ENCODE data around the gene CTNNA3. TPM values are rescaled to one million over a fixed set of nuclear protein-coding genes. Genes with fewer than 3 reads are reported as not detected.

The CTNNA3 gene
- total RNA-seq, 1 donor = not detected

DNA sequence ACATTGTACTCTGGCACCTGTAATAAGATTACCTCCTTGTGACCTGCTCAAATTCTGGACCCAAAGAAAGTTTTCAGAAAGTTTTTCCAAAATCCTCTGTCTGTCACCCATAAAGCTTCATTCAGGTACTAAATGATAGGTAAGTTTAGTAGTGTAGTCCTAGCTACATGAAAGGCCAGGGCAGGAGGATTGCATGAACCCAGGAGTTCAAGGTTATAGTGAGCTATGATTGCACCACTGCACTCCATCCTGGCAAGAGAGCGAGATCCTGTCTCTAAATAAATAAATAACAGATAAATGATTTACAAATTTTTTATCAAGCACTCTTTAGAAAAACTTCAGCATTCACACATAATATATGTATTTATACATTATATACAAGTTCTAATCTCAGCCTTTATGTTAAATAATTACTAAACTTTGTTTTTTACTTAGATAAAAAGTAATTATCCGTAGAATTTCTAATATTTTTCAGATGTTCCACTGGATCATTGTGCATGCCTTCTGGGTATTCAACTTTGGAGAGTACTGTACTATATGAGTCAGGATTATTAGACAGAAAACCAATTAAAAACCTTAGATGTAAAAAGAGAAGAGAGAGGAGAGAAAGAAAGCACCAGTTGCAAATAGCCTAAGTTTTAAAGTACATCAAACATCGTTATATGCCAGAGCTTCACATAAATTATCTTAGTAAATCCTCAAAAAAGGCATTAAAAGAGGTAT, 407.1 kb downstream of the CTNNA3 start:
- Histone ChIP-seq H3K4me2 (ENCODE audit: insufficient read depth, low read length) (no peak overlapping the region), H3K4me3 (ENCODE audit: insufficient read depth, low read length) (no peak overlapping the region), H4K20me1 (ENCODE audit: insufficient read depth, low read length) (no peaks in the 10 kb centered on the region), H3K27ac (ENCODE audit: low read depth, low read length) (no peak overlapping the region), H3K9me3 (ENCODE audit: low read depth, low read length) (peaks cover 2% of the 10 kb centered on the region), H3K27me3 (ENCODE audit: insufficient read depth, low read length) (no peaks in the 10 kb centered on the region), H3K79me2 (ENCODE audit: insufficient read depth, low read length) (no peaks in the 10 kb centered on the region), H2AFZ (ENCODE audit: low read length) (no peak overlapping the region), H3K4me1 (ENCODE audit: insufficient read depth, low read length) (no peaks in the 10 kb centered on the region), H3K36me3 (ENCODE audit: insufficient read depth, low read length) (no peaks in the 10 kb centered on the region)
- no peak for DNase-seq (ENCODE audit: insufficient read length, low spot score, missing footprints)
- TF ChIP-seq, protein P1, sequence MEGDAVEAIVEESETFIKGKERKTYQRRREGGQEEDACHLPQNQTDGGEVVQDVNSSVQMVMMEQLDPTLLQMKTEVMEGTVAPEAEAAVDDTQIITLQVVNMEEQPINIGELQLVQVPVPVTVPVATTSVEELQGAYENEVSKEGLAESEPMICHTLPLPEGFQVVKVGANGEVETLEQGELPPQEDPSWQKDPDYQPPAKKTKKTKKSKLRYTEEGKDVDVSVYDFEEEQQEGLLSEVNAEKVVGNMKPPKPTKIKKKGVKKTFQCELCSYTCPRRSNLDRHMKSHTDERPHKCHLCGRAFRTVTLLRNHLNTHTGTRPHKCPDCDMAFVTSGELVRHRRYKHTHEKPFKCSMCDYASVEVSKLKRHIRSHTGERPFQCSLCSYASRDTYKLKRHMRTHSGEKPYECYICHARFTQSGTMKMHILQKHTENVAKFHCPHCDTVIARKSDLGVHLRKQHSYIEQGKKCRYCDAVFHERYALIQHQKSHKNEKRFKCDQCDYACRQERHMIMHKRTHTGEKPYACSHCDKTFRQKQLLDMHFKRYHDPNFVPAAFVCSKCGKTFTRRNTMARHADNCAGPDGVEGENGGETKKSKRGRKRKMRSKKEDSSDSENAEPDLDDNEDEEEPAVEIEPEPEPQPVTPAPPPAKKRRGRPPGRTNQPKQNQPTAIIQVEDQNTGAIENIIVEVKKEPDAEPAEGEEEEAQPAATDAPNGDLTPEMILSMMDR (IDR thresholded peaks at IDR 0.05; ENCODE audit: extremely low read depth, low read depth, low read length) = no peak

DNA sequence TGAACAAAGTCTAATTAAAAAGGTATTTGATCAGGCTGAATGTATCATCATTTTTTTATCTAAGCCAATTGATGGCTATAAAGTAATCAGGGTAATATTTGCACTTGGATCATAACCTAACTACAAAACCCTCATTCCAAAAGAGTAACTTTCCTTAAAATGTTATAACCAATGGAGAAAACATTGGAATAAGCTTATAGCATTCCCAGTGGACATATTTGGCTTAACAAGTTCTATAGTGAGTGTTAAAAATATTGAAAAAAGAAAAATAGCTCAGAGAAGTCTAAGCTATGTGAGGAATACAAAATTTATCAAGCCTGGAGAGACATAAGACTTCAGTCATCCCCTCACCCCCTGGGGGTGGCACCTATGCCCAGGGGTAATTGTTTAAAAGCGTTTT, 411.4 kb downstream of the CTNNA3 start:
- Histone ChIP-seq H3K4me1 (ENCODE audit: insufficient read depth, low read length) (no peaks in the 10 kb centered on the region), H3K4me3 (ENCODE audit: insufficient read depth, low read length) (no peak overlapping the region), H4K20me1 (ENCODE audit: insufficient read depth, low read length) (no peaks in the 10 kb centered on the region), H2AFZ (ENCODE audit: low read length) (no peak overlapping the region), H3K79me2 (ENCODE audit: insufficient read depth, low read length) (no peaks in the 10 kb centered on the region), H3K36me3 (ENCODE audit: insufficient read depth, low read length) (no peaks in the 10 kb centered on the region), H3K27me3 (ENCODE audit: insufficient read depth, low read length) (no peaks in the 10 kb centered on the region), H3K9me3 (ENCODE audit: low read depth, low read length) (peaks cover 2% of the 10 kb centered on the region), H3K4me2 (ENCODE audit: insufficient read depth, low read length) (no peak overlapping the region), H3K27ac (ENCODE audit: low read depth, low read length) (no peak overlapping the region)
- TF ChIP-seq, protein P1 (IDR thresholded peaks at IDR 0.05; ENCODE audit: extremely low read depth, low read depth, low read length) = no peak
- DNase-seq (ENCODE audit: insufficient read length, low spot score, missing footprints) = no peak

DNA sequence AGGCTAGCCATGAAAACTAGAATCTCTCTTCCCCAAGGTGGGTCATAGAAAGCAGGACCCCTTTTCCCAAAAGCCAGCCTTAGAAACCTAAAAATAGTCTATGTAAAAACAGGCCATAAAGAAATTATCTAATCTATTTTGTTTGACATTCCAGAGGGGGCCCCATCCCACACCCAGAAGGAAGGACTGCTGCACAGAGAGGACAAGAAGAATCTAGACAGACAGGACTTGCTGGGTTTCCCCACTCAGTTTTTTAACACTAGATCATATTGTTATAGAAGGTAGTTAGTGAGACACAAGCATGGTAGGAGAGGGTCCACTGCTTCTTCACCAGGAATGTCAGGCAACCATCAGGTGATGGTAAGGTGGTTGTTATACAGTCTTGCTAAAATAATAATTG, 413.1 kb downstream of the CTNNA3 start:
- Histone ChIP-seq H3K27ac (ENCODE audit: low read depth, low read length) (no peak overlapping the region), H3K36me3 (ENCODE audit: insufficient read depth, low read length) (no peaks in the 10 kb centered on the region), H3K9me3 (ENCODE audit: low read depth, low read length) (no peaks in the 10 kb centered on the region), H3K27me3 (ENCODE audit: insufficient read depth, low read length) (no peaks in the 10 kb centered on the region), H3K79me2 (ENCODE audit: insufficient read depth, low read length) (no peaks in the 10 kb centered on the region), H3K4me2 (ENCODE audit: insufficient read depth, low read length) (no peak overlapping the region), H3K4me1 (ENCODE audit: insufficient read depth, low read length) (no peaks in the 10 kb centered on the region), H2AFZ (ENCODE audit: low read length) (no peak overlapping the region), H4K20me1 (ENCODE audit: insufficient read depth, low read length) (no peaks in the 10 kb centered on the region), H3K4me3 (ENCODE audit: insufficient read depth, low read length) (no peak overlapping the region)
- TF ChIP-seq, protein P1 (IDR thresholded peaks at IDR 0.05; ENCODE audit: extremely low read depth, low read depth, low read length) = no peak
- DNase-seq (ENCODE audit: insufficient read length, low spot score, missing footprints) = no peak

DNA sequence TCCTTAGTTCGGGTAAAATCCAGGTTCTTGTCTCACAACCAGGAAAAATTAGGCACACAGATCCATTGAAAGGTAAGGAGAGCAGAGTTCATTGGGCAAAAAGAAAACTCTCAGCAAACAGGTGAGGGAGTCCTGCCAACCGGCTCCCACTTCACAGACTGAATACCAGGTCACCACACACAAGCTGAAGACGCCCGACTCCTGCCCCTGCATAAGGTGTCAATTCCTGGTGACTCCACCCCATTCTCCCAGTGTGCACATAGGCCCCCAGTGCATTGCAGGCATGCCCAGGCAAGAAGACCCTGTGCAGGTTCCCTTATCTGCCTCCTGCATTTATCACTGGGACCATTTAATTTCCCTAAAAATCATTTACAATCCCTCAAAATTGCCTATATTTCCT, 415.6 kb downstream of the CTNNA3 start:
- Histone ChIP-seq H3K27me3 (ENCODE audit: insufficient read depth, low read length) (no peaks in the 10 kb centered on the region), H3K27ac (ENCODE audit: low read depth, low read length) (no peak overlapping the region), H3K36me3 (ENCODE audit: insufficient read depth, low read length) (no peaks in the 10 kb centered on the region), H3K9me3 (ENCODE audit: low read depth, low read length) (no peaks in the 10 kb centered on the region), H3K79me2 (ENCODE audit: insufficient read depth, low read length) (no peaks in the 10 kb centered on the region), H2AFZ (ENCODE audit: low read length) (no peak overlapping the region), H3K4me2 (ENCODE audit: insufficient read depth, low read length) (no peak overlapping the region), H4K20me1 (ENCODE audit: insufficient read depth, low read length) (no peaks in the 10 kb centered on the region), H3K4me1 (ENCODE audit: insufficient read depth, low read length) (no peaks in the 10 kb centered on the region), H3K4me3 (ENCODE audit: insufficient read depth, low read length) (no peak overlapping the region)
- DNase-seq (ENCODE audit: insufficient read length, low spot score, missing footprints) = no peak
- TF ChIP-seq, protein P1 (IDR thresholded peaks at IDR 0.05; ENCODE audit: extremely low read depth, low read depth, low read length) = no peak

Data from osteoblast (primary cell).